ENCODE data around the gene KBTBD3. TPM values are rescaled to one million over a fixed set of nuclear protein-coding genes. Genes with fewer than 3 reads are reported as not detected.

The KBTBD3 gene
- total and polyA plus RNA-seq, 2 of the 4 experiments (the other 2 are of a cell fraction): 1.6 to 1.7 TPM

- no peak for TF ChIP-seq MXI1 (IDR thresholded peaks at IDR 0.05; ENCODE audit: borderline replicate concordance, low read depth, low read length)
- no peak for TF ChIP-seq RFX5 (IDR thresholded peaks at IDR 0.05; ENCODE audit: low read depth, low read length)
Measured at GRCh38 chr11:106076171-106076918, 802 bp downstream of the KBTBD3 start (continued).

- no peak for ATAC-seq (ENCODE audit: low read depth)
- no peak overlapping the region for H3K14ac ChIP-seq (replicated peaks; ENCODE audit: low read depth, low read length)
- WGBS, 2 experiments (ENCODE audit: extremely low coverage in 2 of 2, insufficient read length in 1 of 2): no CpG with 5 or more reads among the region's 1 CpG
- H3K18ac ChIP-seq (ENCODE audit: low read depth, low read length): no peak overlapping the region
- BruUV-seq (replicated peaks): no TSS peak
- H3K23ac ChIP-seq (ENCODE audit: low read depth, low read length): no peak overlapping the region
- ChIA-PET CTCF (interaction anchor here (0.6 kb wide), 1 partner anchor 37 kb away, joined by 5 read pairs; no protein-coding TSS in a partner anchor), POLR2A (ENCODE audit: unreplicated experiment) (interaction anchor here (0.5 kb wide), 1 partner anchor 1238 kb away, joined by 3 read pairs; no protein-coding TSS in a partner anchor)
- H2BK15ac ChIP-seq (ENCODE audit: low read depth, low read length): no peak overlapping the region
- H4K5ac ChIP-seq (ENCODE audit: low read depth, low read length): no peak overlapping the region
- no peak overlapping the region for H3K4me3 ChIP-seq (ENCODE audit: insufficient read depth, low read depth, low read length)
- H3K4me2 ChIP-seq (ENCODE audit: low read depth, low read length): no peak overlapping the region
- no peak overlapping the region for H2BK5ac ChIP-seq (ENCODE audit: low read depth, low read length, poor library complexity, severe bottlenecking)
- no peak overlapping the region for H4K91ac ChIP-seq (ENCODE audit: insufficient read depth, low read depth, low read length)
- DNase-seq: no peak
- H2AK9ac ChIP-seq (replicated peaks; ENCODE audit: low read depth, low read length, poor library complexity): no peak overlapping the region
- TF ChIP-seq RAD21 (IDR thresholded peaks at IDR 0.05; ENCODE audit: low read length) (no peak), FOS (IDR thresholded peaks at IDR 0.05; ENCODE audit: low read depth, low read length) (no peak), POLR2A (IDR thresholded peaks at IDR 0.05; ENCODE audit: low read depth, low read length) (no peak)
- no peak overlapping the region for H2AFZ ChIP-seq (replicated peaks; ENCODE audit: low read length, poor library complexity)
- H3K9me3 ChIP-seq (ENCODE audit: control insufficient read depth, insufficient read depth, low read length): no peaks in the 10 kb centered on the region
- no peak overlapping the region for H3K4ac ChIP-seq (ENCODE audit: low read depth, low read length)
- H3K27ac ChIP-seq (ENCODE audit: insufficient read depth, low read length): no peak overlapping the region
- no peaks in the 10 kb centered on the region for H3K27me3 ChIP-seq (ENCODE audit: control insufficient read depth, insufficient read depth, low read length)
- no peaks in the 10 kb centered on the region for H3K4me1 ChIP-seq (ENCODE audit: control insufficient read depth, insufficient read depth, low read length)
- intact Hi-C loops (cut with micrococcal nuclease) (loop anchor here (10.0 kb wide), 2 partner anchors 138 to 392 kb away; no protein-coding TSS in a partner anchor), in situ Hi-C loops (cut with MboI; ENCODE audit: low sequenced_read_pairs) (no loop called here), dilution Hi-C loops (cut with HindIII; ENCODE audit: low sequenced_read_pairs, unreplicated experiment) (no loop called here)
- no peak overlapping the region for H3K56ac ChIP-seq (ENCODE audit: extremely low read depth, insufficient read depth, low read length)
- no peak overlapping the region for H2AK5ac ChIP-seq (ENCODE audit: low read depth, low read length)
- no peaks in the 10 kb centered on the region for H4K20me1 ChIP-seq (ENCODE audit: insufficient read depth, low read length)
- no peak overlapping the region for H2BK120ac ChIP-seq (ENCODE audit: low read depth, low read length)
- peaks cover 4 to 13% of the 10 kb centered on the region in 2 experiments; a peak in 2 of 4 replicates for H3K79me1 ChIP-seq (ENCODE audit: low read depth in 1 of 2, low read length in 2 of 2)
- no peaks in the 10 kb centered on the region for H3K36me3 ChIP-seq (ENCODE audit: control insufficient read depth, insufficient read depth, low read length)
- H2BK20ac ChIP-seq (ENCODE audit: low read depth, low read length): no peak overlapping the region
- H3K9me1 ChIP-seq (ENCODE audit: insufficient read depth, low read length): no peaks in the 10 kb centered on the region
- no peak overlapping the region for H4K8ac ChIP-seq (ENCODE audit: low read depth in 2 of 2, low read length in 2 of 2)
- no peak overlapping the region for H3K9ac ChIP-seq (ENCODE audit: low read depth, low read length)
Measured at GRCh38 chr11:106072804-106073203, 4.3 kb downstream of the KBTBD3 start.

All from IMR-90 (cell line).